Hepatocyte (in vitro differentiated cells): Measurements from ENCODE around the gene HYAL3.

Experiments
- CTCF ChIP-seq: fragments of 200-600 bp; sonication (generic); IDR thresholded peaks from 2 replicates; pipeline ENCODE4 v1.5.1; 2016; ENCODE audit warnings: antibody characterized with exemption, mild to moderate bottlenecking; ENCODE audit not compliant: poor library complexity
- EZH2 ChIP-seq: fragments of 200-600 bp; sonication (generic); IDR thresholded peaks from 2 replicates; pipeline ENCODE4 v1.6.1; 2016; ENCODE audit warnings: antibody characterized with exemption, mild to moderate bottlenecking, borderline replicate concordance
- EZH2phosphoT487 ChIP-seq: fragments of 200-600 bp; sonication (generic); IDR thresholded peaks from one replicate; pipeline ENCODE4 v1.6.1; 2018; ENCODE audit warnings: antibody characterized with exemption, mild to moderate bottlenecking, low read depth, moderate library complexity; ENCODE audit not compliant: unreplicated experiment, severe bottlenecking

GRCh38 chr3:50279255-50280016 lies 19.8 kb downstream of the HYAL3 start:
- TF ChIP-seq CTCF: no peak
- no peak for TF ChIP-seq EZH2
- no peak for TF ChIP-seq EZH2phosphoT487
